Measurements from ENCODE around the gene PSKH1.
"Not testable (repeated sequence)": the region's sequence is repeated elsewhere in the genome, so short reads cannot be mapped to it uniquely, and the experiment has no call there.

Gene PSKH1

GRCh38 chr16:67964477-67965131 is 71.5 kb downstream of the PSKH1 start:
- DNase-seq: no peak

DNA sequence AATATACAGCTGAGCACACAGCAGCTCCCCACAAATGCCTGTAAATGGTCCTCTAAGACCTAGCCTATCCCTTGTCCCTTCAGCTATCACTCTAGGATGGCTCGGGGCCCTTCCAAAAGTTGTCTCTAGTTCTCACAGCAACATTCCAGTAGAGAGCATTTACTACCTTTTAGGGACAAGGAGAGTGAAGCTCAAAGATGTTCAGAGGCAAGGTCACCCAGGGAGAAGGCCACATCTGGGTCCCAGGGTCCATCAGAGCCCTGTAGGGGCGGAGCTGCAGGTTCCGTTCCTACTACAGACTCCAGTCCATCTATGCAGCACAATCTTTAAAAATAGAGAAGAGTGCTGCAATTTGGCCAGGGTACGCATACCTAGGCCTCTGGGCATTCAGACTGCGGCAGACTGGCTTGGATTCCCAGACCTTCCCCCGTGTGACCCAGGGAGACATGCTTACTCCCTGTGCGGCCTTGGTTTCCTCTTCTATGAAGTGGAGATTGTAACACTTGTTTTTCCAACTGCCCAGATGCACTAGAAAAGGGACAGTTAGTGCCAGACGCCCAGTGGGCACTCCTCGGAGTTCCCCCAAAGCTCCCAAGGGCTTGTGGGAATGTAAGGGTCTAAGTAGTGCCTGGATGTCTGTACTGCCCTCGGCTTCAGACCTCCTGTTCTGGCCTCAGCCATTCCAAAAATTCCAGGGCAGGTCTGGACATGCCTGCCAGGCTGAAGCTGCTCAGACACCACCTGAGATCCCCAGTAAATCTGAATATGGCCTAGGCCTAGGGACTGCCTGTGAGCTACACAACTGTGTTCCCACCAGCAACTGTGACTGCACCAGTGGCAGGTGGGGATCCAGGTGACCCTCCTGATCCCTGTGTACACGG is 72.9 kb downstream of the PSKH1 start:
- no peak for DNase-seq

- DNase-seq: no peak
These were observed 73.6 kb downstream of the PSKH1 start for GRCh38 chr16:67966549-67967182.

DNA sequence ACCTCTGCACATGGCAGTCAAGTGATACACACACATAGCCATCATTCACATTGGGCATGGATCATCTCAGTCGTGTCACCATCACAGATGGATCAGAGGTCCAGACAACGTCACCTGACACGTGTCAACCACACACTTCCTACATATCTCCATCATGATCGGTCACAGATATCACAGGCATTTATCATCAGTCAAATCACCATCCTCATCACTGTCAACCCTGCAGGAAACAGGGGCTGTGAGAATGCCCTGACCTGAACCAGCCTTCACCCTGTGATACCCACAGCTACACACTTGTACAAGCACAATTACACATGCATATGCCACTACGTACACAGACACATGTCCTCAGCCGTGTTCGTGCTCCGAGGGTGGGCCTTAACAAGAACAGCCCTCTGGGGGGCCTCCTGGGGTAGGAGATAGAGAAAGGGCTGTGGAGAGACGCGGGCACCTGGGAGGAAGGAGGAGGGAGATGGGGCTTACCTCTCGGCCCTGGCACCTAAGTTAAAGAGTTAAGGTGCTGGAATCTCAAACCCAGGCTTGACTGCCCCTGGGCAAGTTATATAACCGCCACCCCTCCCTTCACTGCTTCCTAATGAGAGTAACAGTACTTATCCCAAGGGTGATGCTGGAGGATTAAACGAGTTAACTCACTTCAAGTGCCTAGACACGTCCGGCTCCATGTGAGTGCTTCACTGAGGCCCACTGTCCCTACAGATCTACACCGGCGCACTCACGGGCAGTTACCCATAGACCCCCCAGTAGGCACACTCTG is 74.3 kb downstream of the PSKH1 start:
- DNase-seq: no peak

DNA sequence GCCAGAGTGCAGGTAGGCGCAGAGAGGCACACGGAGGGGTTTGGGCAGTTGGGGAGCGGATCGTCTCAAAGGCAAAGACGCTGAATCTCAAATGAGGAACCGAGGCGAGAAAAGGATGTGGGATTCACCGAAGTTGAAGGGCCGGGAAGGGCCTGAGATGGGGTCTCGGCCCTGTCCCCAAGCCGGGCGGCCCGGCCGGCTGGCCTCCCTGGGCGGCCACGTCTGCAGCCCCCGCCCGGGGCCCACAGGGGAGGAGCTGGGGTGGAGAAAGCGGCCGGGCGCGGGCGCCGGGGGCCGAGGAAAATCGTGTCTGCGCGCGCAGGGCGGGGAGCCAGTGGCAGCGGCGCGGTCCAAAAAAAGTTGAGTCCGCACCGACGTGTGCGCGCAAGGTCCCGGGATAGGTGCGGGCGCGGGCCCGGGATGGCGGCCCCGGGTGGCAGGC is 74.9 kb downstream of the PSKH1 start:
- peak; percentile 13 for DNase-seq

GRCh38 chr16:67968400-67969253 is 75.6 kb downstream of the PSKH1 start, which contains the start of gene SLC12A4:
SLC12A4 (minus strand) TSS chr16:67968637; CDS start chr16:67968553, 84 bp downstream.
- DNase-seq: peak; percentile 79

DNA sequence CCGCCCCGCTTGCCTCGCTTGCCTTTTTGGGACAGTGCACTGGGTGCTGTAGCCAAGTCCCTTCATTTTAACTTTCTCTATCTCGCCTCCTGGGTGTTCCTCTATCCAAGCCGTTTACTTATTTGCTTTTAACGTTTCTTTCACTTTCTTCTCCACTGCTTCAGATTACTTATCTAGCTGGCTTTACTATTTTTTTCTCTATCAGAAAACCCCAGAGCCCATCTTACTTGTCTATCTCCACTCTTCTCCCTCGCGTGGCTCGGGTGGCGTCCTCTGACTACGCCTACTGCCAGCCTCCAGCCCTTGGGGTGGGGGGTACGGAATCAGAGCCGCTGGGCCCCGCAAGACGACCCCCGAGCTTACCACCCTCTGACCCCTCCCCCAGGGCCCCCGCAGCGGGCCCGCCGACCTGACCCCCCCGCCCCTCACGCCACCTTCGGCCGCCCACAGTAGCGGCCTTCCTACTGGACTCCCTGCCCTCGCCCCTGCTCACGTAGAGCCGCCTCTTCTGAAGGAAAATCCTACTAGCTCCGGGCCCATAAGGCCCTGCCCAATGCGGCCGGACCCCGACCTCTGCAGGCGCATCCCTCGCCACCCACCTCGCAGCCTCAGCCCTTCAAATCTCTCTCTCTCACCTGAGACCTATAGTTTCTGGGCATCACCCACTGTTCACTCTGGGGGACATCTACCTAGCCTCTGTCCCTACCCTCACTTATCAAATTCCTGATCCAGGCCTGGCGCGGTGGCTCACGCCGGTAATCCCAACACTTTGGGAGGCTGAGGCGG is 76.4 kb downstream of the PSKH1 start:
- DNase-seq: peak; percentile 25

GRCh38 chr16:67971111-67971510 is 78.1 kb downstream of the PSKH1 start:
- no peak for DNase-seq

GRCh38 chr16:67972285-67972684 is 79.2 kb downstream of the PSKH1 start:
- not testable (repeated sequence) for DNase-seq

DNA sequence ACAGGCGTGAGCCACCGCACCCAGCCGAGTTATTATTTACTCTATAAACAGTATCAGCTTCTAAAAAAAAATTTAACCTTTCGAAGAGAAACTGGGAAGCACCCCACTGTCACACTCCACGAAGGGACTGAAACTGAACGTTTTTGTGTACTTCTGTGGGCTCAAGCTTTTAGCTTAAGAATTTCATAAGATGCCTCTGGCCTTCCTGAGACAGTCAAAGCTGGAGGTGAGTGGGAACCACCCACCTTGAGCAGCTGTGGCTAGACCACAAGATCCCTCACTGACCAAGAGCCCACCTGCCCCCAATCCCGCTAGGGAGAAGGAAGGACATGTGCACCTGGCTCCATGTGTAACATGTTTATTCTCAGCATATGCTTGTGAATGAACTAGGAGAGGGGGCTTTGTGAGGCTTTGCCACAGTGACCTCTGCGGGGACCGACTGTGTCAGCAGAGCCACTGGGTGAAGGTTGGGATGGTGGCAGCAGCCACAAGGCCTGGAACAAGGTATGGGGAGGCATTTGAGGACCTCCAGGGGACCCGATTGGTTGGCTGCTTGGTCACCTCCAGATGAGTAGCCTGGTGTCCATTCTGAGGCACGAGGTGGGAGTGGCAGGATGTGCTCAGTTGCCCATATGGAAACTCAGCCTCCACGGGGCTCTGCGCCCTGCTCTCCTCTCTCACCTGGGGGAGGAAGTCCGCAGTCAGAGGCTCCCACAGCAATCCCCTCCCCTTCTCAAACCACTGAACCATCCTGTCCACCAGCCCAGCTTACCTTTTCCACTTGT is 82.5 kb downstream of the PSKH1 start:
- DNase-seq: no peak

- DNase-seq: no peak
These were observed 83.2 kb downstream of the PSKH1 start for GRCh38 chr16:67976205-67976604.

GRCh38 chr16:67977005-67977404 is 84.0 kb downstream of the PSKH1 start:
- DNase-seq: no peak

- no peak for DNase-seq
These were observed 84.6 kb downstream of the PSKH1 start for GRCh38 chr16:67977469-67978227.
